HT-29 (cell line): ENCODE results near the gene GALNT13. TPM values are rescaled to one million over a fixed set of nuclear protein-coding genes. Genes with fewer than 3 reads are reported as not detected.
A peak's percentile ranks its signal among the peaks of the same experiment; 100 is the strongest.

Experiments
- DNase-seq: peaks from one replicate; pipeline ENCODE4 v3.0.0-alpha.2; 2015; ENCODE audit warnings: low spot score
- total RNA-seq: library from RNA; depleted of rRNA; stranded (reverse); fragments of >200 nt; shearing (Covaris generic); gene quantifications from 2 replicates; pipeline ENCODE4 v1.2.3, GENCODE V29; 2014

The GALNT13 gene
- total RNA-seq, 1 experiment from 2014 or later, result not detected

DNA sequence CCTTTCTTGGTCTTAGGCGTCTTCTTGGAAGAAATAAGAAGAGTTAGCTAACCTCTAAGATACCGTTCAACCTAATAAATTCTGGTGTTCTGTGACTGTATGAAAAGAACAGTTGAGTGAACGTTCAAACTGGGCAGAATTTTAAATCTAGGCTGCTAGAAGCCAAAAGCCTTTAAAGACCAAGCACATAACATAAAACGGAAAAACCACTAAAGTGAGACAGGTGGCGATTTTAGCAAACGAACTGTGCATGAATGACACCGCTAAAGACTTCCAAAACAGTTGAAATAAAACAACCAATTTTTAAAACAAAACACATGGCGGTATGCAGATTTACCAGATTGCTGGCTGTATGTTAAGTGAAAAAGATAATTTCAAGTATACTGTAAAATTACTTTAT lies 73.1 kb downstream of the GALNT13 start:
- no peak for DNase-seq

DNA sequence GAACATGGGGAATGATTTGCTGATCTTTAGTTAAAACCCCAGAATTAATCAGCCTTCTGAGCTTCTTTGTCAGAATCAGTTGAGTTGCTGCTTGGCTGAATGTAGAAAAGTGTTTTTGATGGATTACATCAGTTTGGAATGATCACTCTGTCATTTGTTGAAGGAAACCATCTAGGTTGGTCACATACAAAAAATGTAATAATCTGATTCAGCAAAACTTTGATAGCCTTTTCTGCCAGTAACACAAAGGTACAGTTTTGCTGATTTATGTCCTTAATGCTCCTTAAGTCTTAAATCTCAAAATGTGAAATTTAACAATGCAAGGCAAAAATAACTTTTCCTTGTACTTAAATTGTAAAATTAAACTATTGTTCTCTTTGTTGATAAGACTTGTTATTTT lies 74.3 kb downstream of the GALNT13 start:
- no peak for DNase-seq

DNA sequence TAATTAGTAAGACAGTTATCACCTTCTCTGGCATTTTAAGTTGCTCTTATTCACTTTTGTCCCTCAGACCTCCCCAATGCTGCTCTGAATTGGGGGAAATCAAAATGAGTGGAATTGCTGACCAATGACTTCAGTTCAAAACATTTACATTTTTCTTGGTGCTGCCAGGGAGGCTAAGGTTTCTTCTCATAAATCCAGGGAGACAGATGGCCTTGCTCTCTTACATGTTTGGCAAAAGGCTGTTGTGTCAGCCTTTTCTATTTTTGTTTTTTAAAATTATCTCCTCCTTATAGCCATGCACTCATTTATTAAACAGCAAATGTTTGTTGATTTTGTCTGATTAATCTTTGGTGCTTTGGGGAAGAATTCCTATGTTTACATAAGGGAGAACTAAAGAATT lies 82.0 kb downstream of the GALNT13 start:
- no peak for DNase-seq

DNA sequence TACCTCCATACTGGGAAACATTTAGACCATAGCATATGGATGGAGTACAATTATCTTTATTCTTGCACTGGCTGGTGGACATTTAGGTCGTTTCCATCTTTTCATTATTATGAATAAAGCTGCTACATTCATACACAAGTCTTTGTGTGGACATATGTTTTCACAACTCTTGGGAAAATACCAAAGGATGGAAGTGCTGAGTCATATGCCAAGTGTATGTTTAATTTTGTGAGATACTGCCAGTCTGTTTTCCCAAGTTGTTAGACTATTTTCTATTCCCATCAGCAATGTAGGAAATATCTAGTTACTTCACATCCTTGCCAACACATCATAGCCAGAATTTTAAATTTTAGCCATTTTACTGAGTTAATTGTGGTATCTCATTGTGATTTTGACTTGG lies 91.5 kb downstream of the GALNT13 start:
- no peak for DNase-seq

DNA sequence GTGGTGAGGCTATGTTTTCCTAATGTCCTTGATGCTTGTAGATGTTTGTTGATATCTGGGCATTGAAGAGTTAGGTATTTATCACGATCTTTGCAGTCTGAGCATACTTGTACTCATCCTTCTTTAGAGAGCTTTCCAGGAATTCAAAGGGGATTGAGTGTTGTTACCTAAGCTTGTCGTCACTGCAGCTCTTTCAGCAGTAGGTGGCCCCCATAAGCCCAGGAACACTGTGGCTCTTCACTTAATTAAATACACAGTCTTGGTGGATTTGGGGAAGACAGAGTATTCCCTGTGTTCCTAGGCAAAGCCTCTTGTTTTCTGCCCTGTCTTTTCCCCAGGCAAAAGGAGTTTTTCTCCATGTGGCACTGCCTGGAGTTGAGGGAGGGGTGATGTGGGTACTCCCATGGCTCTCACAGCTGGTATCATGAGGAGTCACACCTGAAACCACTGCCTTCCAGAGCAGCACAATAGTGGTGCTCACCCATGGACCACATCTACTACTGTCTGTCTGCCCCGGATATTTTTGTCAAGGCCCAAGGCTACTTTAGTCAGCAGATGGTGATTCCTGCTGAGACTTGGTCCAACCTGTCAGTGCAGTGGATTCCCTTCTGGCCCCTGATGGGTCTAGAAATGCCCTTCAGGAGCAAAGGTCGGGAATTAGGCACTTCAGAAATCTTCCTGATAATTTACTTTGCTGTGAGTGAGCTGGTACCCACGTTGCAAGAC lies 95.7 kb downstream of the GALNT13 start:
- DNase-seq, result no peak

DNA sequence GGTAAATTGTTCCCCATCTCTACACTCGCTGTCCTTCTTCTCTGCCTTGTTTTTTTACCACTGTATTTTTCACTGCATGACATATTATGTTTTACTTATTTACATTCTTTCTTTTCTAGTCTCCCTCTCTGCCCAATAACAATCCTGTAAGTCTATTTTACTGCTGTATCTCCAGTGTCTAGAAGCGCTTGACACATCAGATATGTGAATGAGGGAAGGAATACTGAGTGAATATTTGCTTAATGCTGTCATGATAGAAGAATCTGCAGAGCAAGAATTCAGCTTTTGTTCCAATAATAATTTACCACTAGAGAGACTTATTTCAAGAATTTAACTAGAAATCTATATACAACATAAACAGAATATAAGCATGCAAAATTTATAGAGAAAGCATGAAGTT lies 99.5 kb downstream of the GALNT13 start:
- no peak for DNase-seq

DNA sequence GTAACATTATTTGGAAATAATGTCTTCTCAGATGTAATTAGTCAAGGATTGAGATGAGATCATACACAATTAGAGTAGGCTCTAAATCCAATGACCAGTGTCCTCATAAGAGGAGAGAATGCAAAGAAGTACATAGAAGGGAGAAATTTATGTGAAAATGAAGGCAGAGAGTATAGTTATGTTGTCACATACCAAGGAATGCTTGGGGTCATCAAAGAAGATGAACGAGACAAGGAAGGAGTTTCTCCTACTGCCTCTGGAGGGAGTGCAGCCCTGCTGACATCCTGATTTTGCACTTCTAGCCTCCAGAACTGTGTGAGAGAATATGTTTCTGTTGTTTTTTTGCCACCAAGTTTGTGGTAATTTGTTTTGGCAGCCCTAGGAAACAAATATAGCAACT lies 100.1 kb downstream of the GALNT13 start:
- no peak for DNase-seq

DNA sequence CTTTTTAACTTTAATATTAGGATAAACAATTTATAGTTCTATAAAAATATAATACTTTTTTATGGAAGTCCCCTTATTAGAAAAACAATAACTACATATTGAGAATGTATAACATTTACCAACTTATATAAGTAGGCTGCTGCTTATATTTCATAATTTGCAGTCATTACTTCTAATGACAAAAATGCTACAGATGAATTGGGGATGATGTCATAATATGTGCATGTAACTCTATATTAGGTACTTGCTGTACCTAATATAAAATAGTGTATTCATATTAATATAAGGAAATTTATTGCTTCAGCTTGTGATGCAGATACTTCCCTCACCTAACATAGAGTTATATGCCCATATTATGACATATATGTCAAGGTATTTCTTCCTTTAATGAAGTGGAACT lies 100.7 kb downstream of the GALNT13 start:
- DNase-seq, result no peak

DNA sequence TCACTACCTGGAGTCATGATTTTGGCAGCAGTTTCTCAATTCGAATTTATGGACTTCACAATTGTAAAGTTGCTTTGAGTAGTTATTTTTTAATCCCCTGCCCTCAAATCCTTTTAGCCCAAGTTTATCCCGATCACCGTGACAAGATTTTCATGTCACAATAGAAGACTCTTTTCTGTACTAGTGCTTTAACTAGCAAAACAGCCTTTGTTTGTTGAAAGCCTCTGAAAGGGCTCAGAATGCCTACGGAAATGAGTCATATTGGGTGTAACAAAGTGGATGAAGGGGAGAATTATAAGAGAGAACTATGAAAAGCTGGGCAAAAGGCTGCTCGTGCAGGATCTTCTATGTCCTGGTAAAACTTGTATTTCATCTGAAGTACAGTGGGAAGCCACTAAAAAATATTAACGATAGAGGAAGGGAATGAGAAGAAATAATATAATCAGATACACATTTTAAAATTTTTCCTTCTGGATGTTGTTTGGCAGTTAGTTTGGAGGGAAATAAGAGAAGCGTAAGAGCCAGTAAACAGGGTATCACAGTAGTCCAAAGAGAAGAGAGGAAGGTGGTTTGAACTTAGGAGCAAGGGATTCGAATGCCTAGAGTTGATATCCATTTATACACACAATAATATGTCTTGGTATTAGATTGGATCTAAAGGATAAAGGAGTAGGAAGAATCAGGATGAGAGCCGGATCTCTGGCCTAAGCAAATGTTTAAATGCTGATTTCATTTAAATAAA lies 114.9 kb downstream of the GALNT13 start:
- DNase-seq, result peak; percentile 39

DNA sequence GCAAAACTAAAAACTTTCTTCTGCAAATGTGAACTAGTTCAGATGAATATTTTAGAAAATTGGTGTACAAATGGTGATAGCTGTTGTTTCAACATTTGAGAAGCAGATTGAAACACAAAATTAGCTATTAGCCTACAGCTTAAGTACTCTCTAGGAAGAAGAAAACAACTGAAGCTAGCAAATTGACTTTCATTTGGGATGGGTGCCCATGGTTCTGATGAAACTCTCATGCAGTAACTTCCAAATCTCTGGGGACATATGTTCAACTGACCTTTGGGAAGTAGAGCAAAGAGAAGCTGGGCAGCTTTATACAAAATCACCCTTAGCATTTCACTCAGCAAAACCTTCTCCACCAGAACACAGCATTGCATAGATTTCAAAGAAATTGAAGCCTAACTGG lies 119.0 kb downstream of the GALNT13 start:
- DNase-seq, result no peak

DNA sequence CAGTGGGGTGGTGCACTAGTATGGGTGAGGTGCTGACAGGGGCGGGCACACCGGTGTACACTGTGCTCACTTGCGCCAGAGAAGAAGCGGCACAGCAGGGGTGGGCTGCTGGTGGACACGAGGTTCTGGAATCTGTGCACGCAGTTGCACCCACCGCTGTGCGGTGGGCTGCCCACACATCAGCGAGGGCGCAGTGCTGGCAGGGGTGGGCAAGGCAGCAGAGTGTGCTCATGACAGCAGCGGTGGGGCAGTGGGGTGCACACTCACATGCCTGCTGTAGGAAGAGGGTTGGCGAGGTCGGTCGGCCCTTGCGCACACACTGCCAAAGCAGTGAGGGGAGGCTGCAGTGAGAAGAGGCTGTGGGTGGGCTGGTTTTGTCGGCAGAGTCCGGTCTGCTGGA lies 141.8 kb downstream of the GALNT13 start:
- no peak for DNase-seq

DNA sequence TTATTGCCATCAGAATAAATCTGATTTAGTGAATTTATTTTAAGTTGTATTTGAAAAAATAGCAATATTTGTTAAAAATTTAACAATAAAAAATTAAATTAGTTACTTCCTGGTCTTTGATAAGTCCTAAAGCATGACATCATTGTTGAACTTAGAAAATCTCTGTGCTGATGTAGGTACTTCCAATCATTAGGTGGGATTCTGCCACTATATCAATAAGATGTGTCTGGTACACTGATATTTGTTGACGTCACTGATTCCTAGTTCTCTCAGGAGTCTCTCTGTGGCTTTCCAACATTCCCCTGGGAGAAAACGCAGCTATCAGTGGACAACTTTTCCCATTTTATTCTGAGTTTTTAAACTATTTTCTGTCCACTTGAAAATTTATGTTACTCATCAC lies 143.5 kb downstream of the GALNT13 start:
- no peak for DNase-seq

DNA sequence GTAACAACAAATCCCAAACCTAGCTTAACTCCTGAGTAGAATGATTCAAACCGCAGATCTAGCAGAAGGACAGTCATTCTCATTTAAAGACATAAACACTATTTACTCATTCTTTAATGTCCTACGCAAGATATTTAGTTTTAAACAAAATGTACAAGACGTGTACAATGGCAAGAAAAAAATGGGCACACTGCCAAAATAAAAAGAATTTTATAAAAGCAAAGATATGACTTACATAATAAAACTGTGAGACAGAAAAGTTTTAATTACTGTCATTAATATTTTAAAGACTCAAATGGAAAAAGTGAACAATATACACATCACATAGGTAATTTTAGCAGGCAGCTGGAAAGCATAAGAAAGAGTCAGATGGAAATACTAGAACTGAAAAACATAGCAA lies 157.8 kb downstream of the GALNT13 start:
- DNase-seq, result no peak

DNA sequence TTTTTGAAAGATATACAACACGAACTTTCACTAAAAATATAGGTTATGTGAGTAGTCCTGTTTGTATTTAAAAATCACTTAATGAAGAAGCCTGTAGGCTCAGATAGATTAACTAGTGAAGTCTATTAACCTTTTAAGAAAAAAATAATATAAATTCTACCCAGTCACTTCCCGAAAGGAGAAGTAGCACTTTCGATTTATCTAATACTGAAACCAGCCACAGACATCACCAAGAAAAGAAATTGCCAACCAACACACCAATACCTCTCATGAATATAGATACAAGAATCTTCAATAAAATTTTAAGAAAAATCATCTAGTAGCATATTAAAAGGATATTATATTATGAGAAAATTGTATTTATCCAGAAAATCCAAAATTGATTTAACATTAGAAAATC lies 160.5 kb downstream of the GALNT13 start:
- DNase-seq, result no peak

DNA sequence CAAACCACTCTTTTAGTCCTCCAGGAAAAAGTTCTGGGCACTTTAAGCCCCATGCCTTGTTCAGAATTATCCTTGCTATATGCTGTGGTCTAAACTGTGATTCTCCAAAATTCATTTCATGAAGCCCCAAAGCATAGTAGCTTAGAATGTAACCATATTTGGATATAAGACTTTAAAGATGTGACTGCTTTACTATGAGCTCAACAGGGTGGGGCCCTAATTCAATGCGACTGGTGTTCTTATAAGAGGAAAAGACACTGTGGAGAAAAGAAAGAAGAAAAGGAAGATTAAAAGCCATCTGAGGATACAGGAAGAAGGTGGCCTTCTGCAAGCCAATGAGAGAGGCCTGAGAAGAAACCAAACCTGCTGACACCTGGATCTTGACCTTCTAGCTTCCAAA lies 174.8 kb downstream of the GALNT13 start:
- DNase-seq, result no peak

DNA sequence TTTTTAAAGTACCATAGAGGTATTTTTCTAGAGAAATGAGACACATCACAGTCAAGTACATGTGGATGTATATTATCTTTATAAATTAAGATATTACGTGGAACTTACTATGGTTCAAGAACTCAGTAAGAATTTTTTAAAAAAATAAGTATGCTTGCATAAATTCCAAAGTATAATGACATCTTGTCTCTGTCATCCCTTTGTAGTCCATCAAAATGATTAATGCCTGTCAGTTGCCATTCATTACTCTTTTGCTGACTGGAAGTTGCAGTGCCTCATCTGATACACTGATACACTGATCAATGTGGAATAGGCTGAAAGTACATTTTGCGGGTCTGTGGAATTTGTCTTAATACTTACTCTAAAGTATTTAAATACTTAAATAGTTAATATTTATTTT lies 177.2 kb downstream of the GALNT13 start:
- no peak for DNase-seq

DNA sequence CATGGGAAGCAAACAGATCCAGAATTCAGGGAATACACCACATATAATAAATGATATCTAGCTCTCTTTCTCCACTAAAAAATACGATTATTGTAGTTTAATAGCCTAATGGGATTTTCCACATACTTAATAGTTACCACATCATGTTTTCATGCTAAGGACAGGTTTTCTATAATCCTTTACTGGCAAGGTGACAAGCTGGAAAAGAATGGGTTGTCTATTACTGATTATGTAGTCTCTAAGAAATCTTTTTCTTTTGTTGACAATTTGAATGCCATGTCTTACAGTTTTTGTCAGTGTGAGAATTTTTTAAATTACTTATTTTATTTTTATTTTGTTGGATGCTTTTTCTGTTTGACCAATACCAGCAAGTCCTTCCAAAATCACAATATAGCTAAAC lies 177.8 kb downstream of the GALNT13 start:
- DNase-seq, result no peak

DNA sequence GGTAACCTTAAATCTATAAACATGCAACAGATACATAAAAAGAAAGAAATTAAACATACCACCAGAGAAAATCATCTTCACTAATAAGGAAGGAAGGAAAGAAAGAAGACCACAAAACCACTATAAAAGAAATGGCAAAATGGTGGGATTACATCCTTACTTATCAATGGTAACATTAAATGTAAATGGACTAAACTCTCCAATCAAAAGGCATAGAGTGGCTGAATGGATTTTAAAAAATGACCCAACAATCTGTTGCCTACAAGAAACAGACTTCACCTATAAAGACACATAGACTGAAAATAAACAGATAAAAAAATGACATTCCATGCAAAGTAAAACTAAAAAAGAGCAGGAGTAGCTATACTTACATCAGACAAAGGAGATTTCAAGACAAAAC lies 195.4 kb downstream of the GALNT13 start:
- DNase-seq, result no peak

DNA sequence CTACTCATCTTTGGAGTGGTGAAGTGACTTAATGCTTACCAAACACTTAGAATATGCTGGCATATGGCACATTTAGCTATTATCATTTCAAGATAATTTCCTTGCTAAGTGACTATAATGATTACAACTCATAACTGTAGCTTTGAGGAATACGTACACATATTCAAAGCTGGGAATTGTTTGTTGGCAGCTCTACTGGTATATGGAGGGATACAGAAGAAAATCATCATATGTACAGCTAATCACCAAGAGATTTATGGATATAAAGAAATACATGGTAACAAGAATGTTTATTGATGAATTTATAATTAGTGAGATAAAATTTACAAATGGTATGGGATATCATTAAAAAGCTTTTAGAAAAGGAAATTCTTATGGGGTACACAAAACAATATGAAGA lies 207.2 kb downstream of the GALNT13 start:
- DNase-seq, result no peak

DNA sequence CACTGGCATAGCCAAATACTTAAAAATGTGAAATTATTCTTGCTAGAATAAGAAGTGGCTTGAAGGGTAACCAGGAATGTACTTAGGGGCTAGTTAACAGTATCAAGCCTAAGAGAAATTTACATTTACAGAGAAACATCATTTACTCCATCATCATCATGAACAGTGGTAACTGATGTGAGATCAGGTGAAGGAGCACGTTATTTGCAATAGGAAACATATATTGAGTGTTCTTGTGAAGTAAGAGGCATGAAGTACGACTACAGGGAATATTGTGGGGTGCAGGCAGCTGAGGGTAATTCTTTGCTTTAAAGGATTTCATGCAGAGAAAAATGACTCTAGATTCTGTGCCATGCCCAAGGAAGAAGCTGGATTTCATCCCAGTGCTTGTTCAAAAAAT lies 220.8 kb downstream of the GALNT13 start:
- no peak for DNase-seq

DNA sequence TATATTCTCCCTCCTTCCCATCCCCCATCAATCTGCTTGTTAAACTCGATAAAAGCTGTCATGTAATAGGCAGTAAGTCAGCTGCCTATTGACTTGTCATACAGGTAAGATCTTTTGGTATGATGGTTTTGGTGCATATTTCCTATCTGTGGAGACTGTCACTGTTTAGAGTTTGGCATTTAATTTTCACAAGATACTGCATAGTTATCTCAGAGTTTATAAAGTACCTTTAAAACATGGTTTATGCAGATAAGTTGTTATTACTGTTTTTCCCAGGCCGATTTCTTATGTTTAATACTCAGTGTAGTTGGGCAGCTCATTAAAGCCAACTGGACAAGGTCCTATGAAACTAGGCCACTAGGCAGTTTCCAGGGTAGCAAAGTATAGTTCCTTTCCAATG lies 222.1 kb downstream of the GALNT13 start:
- DNase-seq, result no peak

DNA sequence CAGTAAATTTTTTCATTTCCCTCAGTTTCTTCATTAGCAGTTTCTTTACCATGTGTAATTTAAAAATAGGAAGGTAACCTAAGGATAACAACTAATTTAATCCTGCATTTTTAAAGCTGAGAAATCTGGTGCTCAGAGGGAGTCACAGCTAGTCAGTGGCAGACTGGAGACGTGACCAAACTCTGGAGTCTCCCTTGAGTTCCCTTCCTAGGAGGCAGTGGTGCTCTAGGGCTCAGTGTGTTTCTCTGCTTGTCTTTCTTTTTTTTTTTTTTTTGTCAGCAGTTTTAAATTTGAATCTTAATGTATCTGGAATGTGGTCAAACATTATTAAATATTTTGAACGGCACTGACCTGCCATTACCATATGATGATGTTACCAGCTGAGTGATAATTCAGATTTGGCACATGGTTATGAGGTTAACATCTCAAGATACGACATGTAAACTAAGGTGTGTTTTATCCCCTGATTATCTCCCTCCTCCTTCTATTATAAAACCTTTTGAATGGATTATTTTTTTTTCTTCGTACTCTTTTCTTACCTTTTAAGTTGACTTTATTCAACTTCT lies 226.2 kb downstream of the GALNT13 start:
- no peak for DNase-seq

DNA sequence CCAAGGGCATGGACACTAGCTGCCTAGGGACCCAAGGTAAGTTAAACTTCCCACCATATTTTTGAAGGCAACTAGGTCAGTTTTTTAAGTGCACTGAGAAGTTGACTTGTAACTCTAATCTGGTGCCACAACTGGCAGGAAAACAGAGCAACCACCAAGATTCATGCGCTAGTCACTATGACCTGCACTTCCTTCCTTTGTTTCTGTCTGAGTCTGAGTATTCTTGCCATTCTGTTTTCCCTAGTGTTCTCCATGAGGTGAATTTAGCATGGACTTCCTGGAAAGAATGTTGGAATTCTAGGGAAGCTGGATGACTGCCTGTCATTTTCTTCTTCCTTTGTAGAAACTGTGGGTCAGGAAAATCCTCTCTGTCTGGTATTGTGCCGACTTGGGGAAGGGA lies 249.0 kb downstream of the GALNT13 start:
- DNase-seq, result no peak
